HUES48 (cell line): ENCODE measurements around the gene SDR39U1.

Experiments used
- H3K27ac ChIP-seq: one replicate; pipeline ENCODE4 v1.7.0; 2013; ENCODE audit warnings: low read depth, low read length, inconsistent platforms
- H3K27me3 ChIP-seq: 2 replicates; pipeline ENCODE4 v1.6.1; 2013; ENCODE audit warnings: mild to moderate bottlenecking, low read length; ENCODE audit not compliant: control insufficient read depth, insufficient read depth
- H3K36me3 ChIP-seq: 2 replicates; pipeline ENCODE4 v1.6.1; 2013; ENCODE audit warnings: low read length; ENCODE audit not compliant: control insufficient read depth, insufficient read depth
- H3K4me1 ChIP-seq: 2 replicates; pipeline ENCODE4 v1.6.1; 2013; ENCODE audit warnings: mild to moderate bottlenecking, low read length; ENCODE audit not compliant: control insufficient read depth, insufficient read depth
- H3K4me3 ChIP-seq: 2 replicates; pipeline ENCODE4 v1.5.1; 2013; ENCODE audit warnings: mild to moderate bottlenecking, low read depth, low read length
- H3K9ac ChIP-seq: 2 replicates; pipeline ENCODE4 v1.6.1; 2013; ENCODE audit warnings: mild to moderate bottlenecking, low read depth, low read length, moderate library complexity
- H3K9me3 ChIP-seq: 2 replicates; pipeline ENCODE4 v1.6.1; 2013; ENCODE audit warnings: low read length; ENCODE audit not compliant: control insufficient read depth, insufficient read depth

The SDR39U1 gene

GRCh38 chr14:24428628-24429394 is 13.8 kb downstream of the SDR39U1 start:
- Histone ChIP-seq H3K4me1 (peaks cover 17% of the 10 kb centered on the region; the same call in 1 of the 2 replicates), H3K9me3 (no peaks in the 10 kb centered on the region), H3K27me3 (peaks cover 11% of the 10 kb centered on the region; the same call in 1 of the 2 replicates), H3K27ac (no peak overlapping the region), H3K9ac (no peak overlapping the region), H3K4me3 (peak overlapping the region; percentile 80; the same call in 1 of the 2 replicates), H3K36me3 (peaks cover 14% of the 10 kb centered on the region)

- H3K4me3 ChIP-seq: no peak overlapping the region
- peaks cover 11% of the 10 kb centered on the region; the same call in 1 of the 2 replicates for H3K27me3 ChIP-seq
- H3K9ac ChIP-seq: no peak overlapping the region
- peaks cover 5% of the 10 kb centered on the region for H3K36me3 ChIP-seq
- peaks cover 17% of the 10 kb centered on the region; the same call in 1 of the 2 replicates for H3K4me1 ChIP-seq
- H3K9me3 ChIP-seq: no peaks in the 10 kb centered on the region
- no peak overlapping the region for H3K27ac ChIP-seq
These were observed 14.8 kb downstream of the SDR39U1 start for GRCh38 chr14:24427537-24428508.

GRCh38 chr14:24426912-24427536 is 15.6 kb downstream of the SDR39U1 start:
- peaks cover 13% of the 10 kb centered on the region; the same call in 1 of the 2 replicates for H3K27me3 ChIP-seq
- peaks cover 17% of the 10 kb centered on the region; the same call in 1 of the 2 replicates for H3K4me1 ChIP-seq
- H3K27ac ChIP-seq: no peak overlapping the region
- H3K4me3 ChIP-seq: no peak overlapping the region
- H3K9me3 ChIP-seq: no peaks in the 10 kb centered on the region
- H3K9ac ChIP-seq: no peak overlapping the region
- no peaks in the 10 kb centered on the region for H3K36me3 ChIP-seq

- Histone ChIP-seq H3K36me3 (no peaks in the 10 kb centered on the region), H3K4me1 (peaks cover 15% of the 10 kb centered on the region; the same call in 1 of the 2 replicates), H3K27me3 (peaks cover 15% of the 10 kb centered on the region; the same call in 1 of the 2 replicates), H3K9ac (no peak overlapping the region), H3K9me3 (no peaks in the 10 kb centered on the region), H3K27ac (no peak overlapping the region), H3K4me3 (no peak overlapping the region)
These were observed 16.2 kb downstream of the SDR39U1 start for GRCh38 chr14:24426150-24426911.

GRCh38 chr14:24425704-24426103 is 16.9 kb downstream of the SDR39U1 start:
- no peak overlapping the region for H3K4me3 ChIP-seq
- peaks cover 15% of the 10 kb centered on the region; the same call in 1 of the 2 replicates for H3K27me3 ChIP-seq
- no peak overlapping the region for H3K27ac ChIP-seq
- peaks cover 9% of the 10 kb centered on the region; the same call in 1 of the 2 replicates for H3K4me1 ChIP-seq
- H3K9me3 ChIP-seq: no peaks in the 10 kb centered on the region
- no peaks in the 10 kb centered on the region for H3K36me3 ChIP-seq
- H3K9ac ChIP-seq: no peak overlapping the region

GRCh38 chr14:24422694-24423601 is 19.6 kb downstream of the SDR39U1 start:
- H3K4me1 ChIP-seq: 0 out of 2 replicates have a peak, but pooled peaks cover 5% of the 10 kb centered on the region
- no peaks in the 10 kb centered on the region for H3K9me3 ChIP-seq
- H3K4me3 ChIP-seq: no peak overlapping the region
- H3K27me3 ChIP-seq: peaks cover 12% of the 10 kb centered on the region; the same call in 1 of the 2 replicates
- no peaks in the 10 kb centered on the region for H3K36me3 ChIP-seq
- H3K9ac ChIP-seq: no peak overlapping the region
- no peak overlapping the region for H3K27ac ChIP-seq

- H3K4me1 ChIP-seq: 0 out of 2 replicates have a peak, but pooled peaks cover 5% of the 10 kb centered on the region
These were observed 20.3 kb downstream of the SDR39U1 start for GRCh38 chr14:24422261-24422660.

GRCh38 chr14:24418492-24418873 is 24.1 kb downstream of the SDR39U1 start:
- no peaks in the 10 kb centered on the region for H3K9me3 ChIP-seq
- no peak overlapping the region for H3K9ac ChIP-seq
- peaks cover 20% of the 10 kb centered on the region for H3K36me3 ChIP-seq
- 0 out of 2 replicates have a peak, but pooled peaks cover 12% of the 10 kb centered on the region for H3K27me3 ChIP-seq
- no peak overlapping the region for H3K4me3 ChIP-seq
- H3K4me1 ChIP-seq: no peaks in the 10 kb centered on the region
- no peak overlapping the region for H3K27ac ChIP-seq

More at GRCh38 chr14:24422261-24422660, 20.3 kb downstream of the SDR39U1 start:
- Histone ChIP-seq H3K27ac (no peak overlapping the region), H3K27me3 (0 out of 2 replicates have a peak, but pooled peaks cover 12% of the 10 kb centered on the region), H3K4me3 (no peak overlapping the region), H3K9me3 (no peaks in the 10 kb centered on the region), H3K36me3 (no peaks in the 10 kb centered on the region), H3K9ac (no peak overlapping the region)

- no peaks in the 10 kb centered on the region for H3K4me1 ChIP-seq
- H3K27ac ChIP-seq: no peak overlapping the region
- H3K4me3 ChIP-seq: no peak overlapping the region
- 0 out of 2 replicates have a peak, but pooled peaks cover 12% of the 10 kb centered on the region for H3K27me3 ChIP-seq
- H3K36me3 ChIP-seq: peaks cover 25% of the 10 kb centered on the region
- H3K9ac ChIP-seq: no peak overlapping the region
- no peaks in the 10 kb centered on the region for H3K9me3 ChIP-seq
These were observed 24.6 kb downstream of the SDR39U1 start for GRCh38 chr14:24417832-24418491.
